H1 (cell line): ENCODE measurements around the gene MKI67. TPM values are rescaled to one million over a fixed set of nuclear protein-coding genes. Genes with fewer than 3 reads are reported as not detected.

Experiments
- CTCF ChIA-PET: fragments of 300-600 bp; sonication (Branson Sonifier 250); formaldehyde crosslinking; loops from one replicate; lab custom pipeline; 2021; ENCODE audit not compliant: partially characterized antibody; lab: Charles Lee
- POLR2A ChIA-PET: fragments of 300-600 bp; sonication (Branson Sonifier 250); formaldehyde crosslinking; loops from one replicate; lab custom pipeline; 2021; ENCODE audit warnings: inconsistent platforms; ENCODE audit not compliant: partially characterized antibody; lab: Charles Lee
- DNase-seq, 2 experiments: peaks; one replicate each; pipeline versions ENCODE4 v3.0.0 to v3.0.0-alpha.2; 2010 to 2022; ENCODE audit warnings: low spot score in 2 of 2, low read depth in 1 of 2, mixed read lengths in 1 of 2
- FAIRE-seq: peaks from 2 replicates; lab custom pipeline; 2011; peaks lifted over from hg19 to GRCh38; lab: Jason Lieb, UNC
- H2AFZ ChIP-seq: 2 replicates; pipeline ENCODE4 v1.8.1; 2012; ENCODE audit warnings: low read length, inconsistent platforms
- H2AK5ac ChIP-seq: 2 replicates; pipeline ENCODE4 v1.6.1; 2013; ENCODE audit warnings: low read depth, low read length
- H2BK120ac ChIP-seq: replicated peaks from 2 replicates; pipeline ENCODE3; 2013; ENCODE audit warnings: low read depth, low read length, inconsistent platforms
- H2BK12ac ChIP-seq: 2 replicates; pipeline ENCODE4 v1.6.1; 2013; ENCODE audit warnings: low read depth, low read length
- H2BK15ac ChIP-seq: 2 replicates; pipeline ENCODE4 v1.6.1; 2013; ENCODE audit warnings: low read length
- H2BK20ac ChIP-seq: 2 replicates; pipeline ENCODE4 v1.6.1; 2013; ENCODE audit warnings: low read length
- H2BK5ac ChIP-seq: 2 replicates; pipeline ENCODE4 v1.6.1; 2013; ENCODE audit warnings: low read depth, low read length
- H3K14ac ChIP-seq: 2 replicates; pipeline ENCODE4 v1.6.1; 2013; ENCODE audit warnings: inconsistent platforms; ENCODE audit not compliant: insufficient read length
- H3K18ac ChIP-seq: 2 replicates; pipeline ENCODE4 v1.6.1; 2013; ENCODE audit warnings: low read length; ENCODE audit errors: extremely low read depth
- H3K23ac ChIP-seq: 2 replicates; pipeline ENCODE4 v1.6.1; 2013; ENCODE audit warnings: inconsistent platforms; ENCODE audit not compliant: insufficient read length
- H3K23me2 ChIP-seq: 2 replicates; pipeline ENCODE4 v1.6.1; 2013; ENCODE audit warnings: low read depth, low read length
- H3K27ac ChIP-seq: 2 replicates; pipeline ENCODE4 v1.6.1; 2011; ENCODE audit warnings: low read depth, low read length, inconsistent platforms
- H3K27me3 ChIP-seq, 4 experiments: replicated peaks in 1 of 4; 1 replicate in 1 of 4; 2 replicates in 3 of 4; pipeline versions ENCODE4 v1.6.1 to v1.8.1; 2011 to 2013; ENCODE audit warnings: low read length in 3 of 4, mild to moderate bottlenecking in 3 of 4, inconsistent platforms in 2 of 4, mixed read lengths in 2 of 4, moderate library complexity in 1 of 4; ENCODE audit not compliant: control insufficient read depth in 3 of 4, insufficient read depth in 3 of 4; ENCODE audit errors: extremely low read depth in 1 of 4
- H3K36me3 ChIP-seq, 4 experiments: 2 replicates each; pipeline versions ENCODE4 v1.6.1 to v1.8.1; 2011 to 2013; ENCODE audit warnings: mild to moderate bottlenecking in 4 of 4, low read length in 3 of 4, moderate library complexity in 2 of 4, control low read depth in 1 of 4, inconsistent platforms in 1 of 4; ENCODE audit not compliant: insufficient read depth in 4 of 4, control insufficient read depth in 2 of 4
- H3K4ac ChIP-seq: replicated peaks from 2 replicates; pipeline ENCODE3; 2013; ENCODE audit warnings: low read length, low read depth, mixed read lengths, inconsistent platforms; ENCODE audit not compliant: insufficient read length
- H3K4me1 ChIP-seq, 4 experiments: replicated peaks in 1 of 4; 1 replicate in 1 of 4; 2 replicates in 3 of 4; pipeline versions ENCODE4 v1.6.1 to v1.8.1; 2011 to 2013; ENCODE audit warnings: low read length in 3 of 4, inconsistent platforms in 2 of 4, mixed read lengths in 1 of 4; ENCODE audit not compliant: insufficient read depth in 4 of 4, control insufficient read depth in 3 of 4
- H3K4me2 ChIP-seq, 2 experiments: 2 replicates each; pipeline versions ENCODE4 v1.6.1 to v1.8.1; 2011 to 2013; ENCODE audit warnings: low read depth in 2 of 2, low read length in 2 of 2, control low read depth in 1 of 2, inconsistent platforms in 1 of 2, mild to moderate bottlenecking in 1 of 2; ENCODE audit not compliant: insufficient read depth in 1 of 2
- H3K4me3 ChIP-seq, 4 experiments: fragments of 200-600, 300-600 bp in 1 of 4; sonication (generic), shearing (Covaris generic), sonication (Bioruptor Twin) in 1 of 4; 2 replicates each; pipeline versions ENCODE4 v1.5.1 to v1.8.1; 2011 to 2016; ENCODE audit warnings: low read length in 4 of 4, low read depth in 3 of 4, control low read depth in 2 of 4, inconsistent platforms in 2 of 4, mild to moderate bottlenecking in 2 of 4, mixed read lengths in 1 of 4, moderate library complexity in 1 of 4; ENCODE audit not compliant: insufficient read depth in 2 of 4; ENCODE audit errors: extremely low read depth in 1 of 4
- H3K56ac ChIP-seq: replicated peaks from 2 replicates; pipeline ENCODE3; 2013; ENCODE audit warnings: low read depth, mild to moderate bottlenecking, mixed read lengths, low read length, inconsistent platforms; ENCODE audit not compliant: insufficient read length
- H3K79me1 ChIP-seq: 2 replicates; pipeline ENCODE4 v1.6.1; 2013; ENCODE audit warnings: low read depth, low read length, control low read depth
- H3K79me2 ChIP-seq, 2 experiments: 2 replicates each; pipeline versions ENCODE4 v1.6.1 to v1.8.1; 2012 to 2013; ENCODE audit warnings: low read length in 2 of 2, mild to moderate bottlenecking in 2 of 2, inconsistent platforms in 1 of 2; ENCODE audit not compliant: insufficient read depth in 2 of 2, control insufficient read depth in 1 of 2
- H3K9ac ChIP-seq, 4 experiments: replicated peaks in 1 of 4; 1 replicate in 1 of 4; 2 replicates in 3 of 4; pipeline versions ENCODE4 v1.6.1 to v1.8.1; 2011 to 2013; ENCODE audit warnings: low read depth in 3 of 4, low read length in 3 of 4, control low read depth in 2 of 4, mild to moderate bottlenecking in 2 of 4, moderate library complexity in 2 of 4, inconsistent platforms in 1 of 4; ENCODE audit errors: extremely low read depth in 1 of 4
- H3K9me3 ChIP-seq, 2 experiments: 2 replicates each; pipeline versions ENCODE4 v1.6.1 to v1.8.1; 2012 to 2013; ENCODE audit warnings: mild to moderate bottlenecking in 2 of 2, moderate library complexity in 2 of 2, control low read depth in 1 of 2, inconsistent platforms in 1 of 2, low read depth in 1 of 2, low read length in 1 of 2, mixed read lengths in 1 of 2; ENCODE audit not compliant: insufficient read depth in 2 of 2
- H4K20me1 ChIP-seq, 2 experiments: replicated peaks in 1 of 2; 2 replicates each; pipeline versions ENCODE3 to v1.8.1; 2011 to 2013; ENCODE audit warnings: inconsistent platforms in 2 of 2, low read length in 2 of 2, mild to moderate bottlenecking in 1 of 2; ENCODE audit not compliant: insufficient read depth in 2 of 2, control insufficient read depth in 1 of 2
- H4K5ac ChIP-seq: 2 replicates; pipeline ENCODE4 v1.6.1; 2013; ENCODE audit warnings: low read length, low read depth, mixed read lengths, inconsistent platforms; ENCODE audit not compliant: insufficient read length
- H4K8ac ChIP-seq: 2 replicates; pipeline ENCODE4 v1.8.0; 2013; ENCODE audit warnings: mild to moderate bottlenecking, moderate library complexity, low read length, inconsistent platforms; ENCODE audit not compliant: insufficient read depth; ENCODE audit errors: extremely low read depth
- H4K91ac ChIP-seq: replicated peaks from 2 replicates; pipeline ENCODE3; 2013; ENCODE audit warnings: low read length, mixed read lengths, inconsistent platforms; ENCODE audit not compliant: insufficient read length
- ATF3 ChIP-seq: IDR thresholded peaks from 2 replicates; pipeline ENCODE4 v1.6.1; 2011; ENCODE audit warnings: low read depth, mild to moderate bottlenecking, low read length; ENCODE audit not compliant: insufficient read depth
- WGBS, 2 experiments: shearing (Covaris generic) in 1 of 2; methylation state at CpG; one replicate each; pipeline versions ENCODE4 v1.1.6 to v1.1.7; 2013 to 2015; ENCODE audit warnings: low lambda C conversion rate in 2 of 2, mixed read lengths in 2 of 2, inconsistent platforms in 1 of 2, low coverage in 1 of 2, missing lambda C conversion rate in 1 of 2; ENCODE audit not compliant: insufficient replicate concordance in 2 of 2, insufficient coverage in 1 of 2, insufficient read length in 1 of 2; ENCODE audit errors: extremely low coverage in 1 of 2, missing lambda C conversion rate in 1 of 2; 5-methylcytosine and 5-hydroxymethylcytosine counted together
- polyA plus RNA-seq, 7 experiments: library from polyadenylated mRNA; depleted of rRNA in 3 of 7; stranded (reverse) in 5 of 7; unstranded in 2 of 7; fragments of >200 nt in 5 of 7; fragments of 200-250 nt in 2 of 7; gene quantifications; 1 replicate in 5 of 7; 2 replicates in 1 of 7; 4 replicates in 1 of 7; pipeline versions ENCODE4 v1.2.1 to v1.2.3, GENCODE V29; 2011 to 2013; ENCODE audit warnings: missing spikeins in 2 of 7, mixed read lengths in 2 of 7
- total RNA-seq: library from RNA; stranded (reverse); fragmentation: NEBNext Ultra II Directional; extraction: Animal tissue kit (Norgen Biotek cat#: 25700); gene quantifications from 2 replicates; pipeline ENCODE4 v1.2.1, GENCODE V29; 2021

The MKI67 gene
- total and polyA plus RNA-seq, 2 of the 8 experiments (the other 6 are each of a cell fraction or from before 2014, with no cell fraction given): 15.8 to 85.1 TPM

- Histone ChIP-seq H3K4me2 (no peak overlapping the region), H3K36me3 (no peaks in the 10 kb centered on the region), H3K18ac (no peak overlapping the region), H2BK15ac (no peak overlapping the region), H4K20me1 (peaks cover 0 to 7% of the 10 kb centered on the region in 2 experiments), H3K79me2 (no peaks in the 10 kb centered on the region), H3K4me3 (no peak overlapping the region), H3K27me3 (0 out of 7 replicates have a peak, but pooled peaks cover 0 to 2% (median 0%) of the 10 kb centered on the region in 4 experiments), H3K79me1 (0 out of 2 replicates have a peak, but pooled peaks cover 2% of the 10 kb centered on the region), H4K5ac (no peak overlapping the region), H3K4ac (no peak overlapping the region), H2AFZ (no peak overlapping the region), H2AK5ac (no peak overlapping the region), H3K27ac (no peak overlapping the region), H4K8ac (peak overlapping the region; percentile 15; the same call in 1 of the 2 replicates), H2BK12ac (no peak overlapping the region), H3K9ac (no peak overlapping the region; a peak in 1 of 7 replicates), H3K56ac (no peak overlapping the region), H2BK5ac (no peak overlapping the region), H3K23ac (no peak overlapping the region), H2BK20ac (no peak overlapping the region), H3K23me2 (peaks cover 8% of the 10 kb centered on the region; the same call in 1 of the 2 replicates), H4K91ac (no peak overlapping the region), H3K9me3 (no peaks in the 10 kb centered on the region), H3K14ac (no peak overlapping the region), H3K4me1 (peaks cover 0 to 3% (median 0%) of the 10 kb centered on the region in 4 experiments; a peak in 1 of 7 replicates), H2BK120ac (no peak overlapping the region)
- no peak for TF ChIP-seq ATF3
- CTCF ChIA-PET: interaction anchor here (0.6 to 5.4 kb wide), 18 partner anchors 8 to 195 kb away, joined by 3 to 52 read pairs (median 12); partner anchors contain the start of gene PTPRE
- DNase-seq (no peak), FAIRE-seq (no peak)
- POLR2A ChIA-PET: no interaction called here
- 92% methylated on average over 16 of the region's 17 CpGs; no CpG with 5 or more reads in 1 of the 2 experiments for WGBS, 2 experiments
Observed at GRCh38 chr10:128070721-128071416, 55.4 kb downstream of the MKI67 start.
